Kidney epithelial cell (primary cell): ENCODE results near the gene MRS2. TPM values are rescaled to one million over a fixed set of nuclear protein-coding genes. Genes with fewer than 3 reads are reported as not detected.

Source experiments
- DNase-seq: peaks from one replicate; pipeline ENCODE4 v3.0.0-alpha.2; 2010; ENCODE audit warnings: low read depth
- H3K27me3 ChIP-seq: 2 replicates; pipeline ENCODE4 v1.6.0; 2011; ENCODE audit warnings: low read length; ENCODE audit not compliant: control insufficient read depth, insufficient read depth
- H3K36me3 ChIP-seq: 2 replicates; pipeline ENCODE4 v1.5.1; 2011; ENCODE audit warnings: low read length; ENCODE audit not compliant: control insufficient read depth, insufficient read depth
- H3K4me3 ChIP-seq: 2 replicates; pipeline ENCODE4 v1.5.1; 2011; ENCODE audit warnings: low read depth, mild to moderate bottlenecking, control low read depth, low read length
- total RNA-seq: library from RNA; depleted of rRNA; stranded (reverse); fragments of >200 nt; gene quantifications from 2 replicates; pipeline ENCODE4 v1.2.3, GENCODE V29; 2015
- TF ChIP-seq, protein P1 (sequence below): IDR thresholded peaks from 2 replicates; pipeline ENCODE4 v1.5.1; 2011; ENCODE audit warnings: mild to moderate bottlenecking, moderate library complexity, low read length, control low read depth, inconsistent platforms; ENCODE audit not compliant: insufficient read depth, poor library complexity, severe bottlenecking

MRS2 gene
- total RNA-seq, 1 donor from 2014 or later = 26.1 TPM

DNA sequence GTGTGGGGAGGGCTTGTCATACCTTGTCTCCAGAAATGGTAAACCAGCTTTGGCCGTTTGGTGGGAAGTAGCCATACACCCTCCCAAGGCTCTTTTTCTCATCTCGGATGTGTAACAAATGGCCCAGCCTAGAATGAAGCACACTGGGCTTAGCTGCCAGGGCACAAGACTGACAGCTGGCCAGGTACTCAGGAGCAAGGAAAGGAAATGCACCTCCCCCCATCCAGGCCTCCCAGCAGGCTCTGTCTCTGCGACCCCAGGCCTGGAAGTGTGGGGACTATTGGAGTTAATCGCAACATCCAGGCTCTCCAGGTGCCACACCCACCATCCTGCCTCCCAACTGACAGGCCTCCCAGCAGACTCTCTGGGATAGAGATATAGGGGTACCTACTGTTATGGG lies 43.0 kb downstream of the MRS2 start:
- no peak for DNase-seq
- no peak overlapping the region for H3K4me3 ChIP-seq
- no peaks in the 10 kb centered on the region for H3K36me3 ChIP-seq
- no peaks in the 10 kb centered on the region for H3K27me3 ChIP-seq
- TF ChIP-seq, protein P1, sequence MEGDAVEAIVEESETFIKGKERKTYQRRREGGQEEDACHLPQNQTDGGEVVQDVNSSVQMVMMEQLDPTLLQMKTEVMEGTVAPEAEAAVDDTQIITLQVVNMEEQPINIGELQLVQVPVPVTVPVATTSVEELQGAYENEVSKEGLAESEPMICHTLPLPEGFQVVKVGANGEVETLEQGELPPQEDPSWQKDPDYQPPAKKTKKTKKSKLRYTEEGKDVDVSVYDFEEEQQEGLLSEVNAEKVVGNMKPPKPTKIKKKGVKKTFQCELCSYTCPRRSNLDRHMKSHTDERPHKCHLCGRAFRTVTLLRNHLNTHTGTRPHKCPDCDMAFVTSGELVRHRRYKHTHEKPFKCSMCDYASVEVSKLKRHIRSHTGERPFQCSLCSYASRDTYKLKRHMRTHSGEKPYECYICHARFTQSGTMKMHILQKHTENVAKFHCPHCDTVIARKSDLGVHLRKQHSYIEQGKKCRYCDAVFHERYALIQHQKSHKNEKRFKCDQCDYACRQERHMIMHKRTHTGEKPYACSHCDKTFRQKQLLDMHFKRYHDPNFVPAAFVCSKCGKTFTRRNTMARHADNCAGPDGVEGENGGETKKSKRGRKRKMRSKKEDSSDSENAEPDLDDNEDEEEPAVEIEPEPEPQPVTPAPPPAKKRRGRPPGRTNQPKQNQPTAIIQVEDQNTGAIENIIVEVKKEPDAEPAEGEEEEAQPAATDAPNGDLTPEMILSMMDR = no peak

DNA sequence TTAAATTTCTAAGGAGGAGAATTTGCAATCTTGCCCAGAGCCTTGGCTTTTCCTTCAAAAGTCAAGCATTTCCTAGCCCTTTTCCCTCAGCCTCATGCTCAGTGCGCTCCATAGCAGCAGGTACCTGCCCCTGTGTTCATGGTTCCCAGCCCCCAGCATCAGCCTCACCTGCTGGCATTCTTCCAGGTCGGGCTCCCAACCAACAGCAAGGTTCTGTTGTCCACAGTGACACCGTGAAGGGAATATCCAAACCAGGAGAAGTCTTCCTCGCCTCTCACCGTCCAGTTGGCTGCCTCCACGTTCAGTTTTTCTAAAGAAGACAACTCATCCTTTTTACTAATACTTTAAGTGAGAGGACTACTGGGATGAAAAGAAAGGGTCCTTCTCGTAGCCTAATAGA lies 43.9 kb downstream of the MRS2 start:
- Histone ChIP-seq H3K4me3 (no peak overlapping the region), H3K36me3 (no peaks in the 10 kb centered on the region), H3K27me3 (no peaks in the 10 kb centered on the region)
- no peak for DNase-seq
- TF ChIP-seq, protein P1 = no peak

DNA sequence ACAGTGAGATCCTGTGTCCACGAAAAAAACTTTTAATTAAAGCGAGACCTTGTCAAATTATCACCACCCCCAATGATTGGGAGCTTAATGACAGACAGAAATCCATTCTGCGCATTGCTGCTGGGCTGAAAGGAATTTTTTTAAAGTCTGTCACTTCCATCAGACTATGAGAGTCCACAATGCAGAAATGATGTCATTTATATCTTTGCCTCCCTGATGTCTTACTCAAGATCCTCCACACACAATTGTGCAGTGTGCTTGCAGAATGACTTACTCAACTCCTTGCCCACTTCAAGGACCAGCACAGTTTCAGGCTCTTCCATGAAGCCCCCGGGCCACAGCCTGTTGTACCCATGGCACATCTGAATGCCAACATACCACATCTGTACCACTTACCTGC lies 45.7 kb downstream of the MRS2 start:
- DNase-seq = no peak
- TF ChIP-seq, protein P1 = no peak

DNA sequence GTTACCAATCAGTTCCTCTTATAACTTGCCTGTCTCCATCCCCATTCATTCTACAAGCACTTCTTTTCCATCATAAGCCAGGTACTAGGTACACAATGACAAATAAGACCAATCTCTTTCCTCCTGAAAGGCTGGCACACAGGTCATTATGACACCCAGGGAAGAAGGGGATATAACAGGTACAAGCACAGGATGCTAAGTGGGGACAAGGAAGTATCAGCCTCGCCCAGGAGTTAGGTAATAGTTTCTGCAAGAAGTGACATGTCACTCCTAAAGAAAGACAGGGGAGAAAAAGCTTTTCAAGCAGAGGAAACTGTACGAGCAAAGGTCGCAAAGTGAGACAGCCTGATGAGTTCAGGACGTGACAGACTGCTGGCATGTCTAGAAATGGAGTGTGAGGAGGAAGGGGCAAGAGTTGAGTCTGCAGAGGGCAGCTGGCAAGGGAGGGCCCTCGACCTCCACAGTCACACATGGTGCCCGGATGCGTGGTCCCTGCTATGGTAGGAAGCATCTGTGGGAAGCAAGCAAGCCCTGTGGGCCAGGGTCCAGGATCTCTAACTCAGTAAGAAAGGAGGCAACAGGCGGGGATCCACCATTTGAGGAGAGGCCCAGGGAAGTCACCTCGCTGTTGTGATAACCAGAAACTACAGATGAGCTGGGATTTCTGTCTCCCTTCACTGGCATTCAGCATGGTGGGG lies 46.2 kb downstream of the MRS2 start:
- no peak for DNase-seq
- no peaks in the 10 kb centered on the region for H3K27me3 ChIP-seq
- H3K36me3 ChIP-seq = no peaks in the 10 kb centered on the region
- TF ChIP-seq, protein P1 = no peak
- no peak overlapping the region for H3K4me3 ChIP-seq

More for the DNA sequence above, 45.7 kb downstream of the MRS2 start:
- no peaks in the 10 kb centered on the region for H3K36me3 ChIP-seq
- H3K4me3 ChIP-seq = no peak overlapping the region
- H3K27me3 ChIP-seq = no peaks in the 10 kb centered on the region

DNA sequence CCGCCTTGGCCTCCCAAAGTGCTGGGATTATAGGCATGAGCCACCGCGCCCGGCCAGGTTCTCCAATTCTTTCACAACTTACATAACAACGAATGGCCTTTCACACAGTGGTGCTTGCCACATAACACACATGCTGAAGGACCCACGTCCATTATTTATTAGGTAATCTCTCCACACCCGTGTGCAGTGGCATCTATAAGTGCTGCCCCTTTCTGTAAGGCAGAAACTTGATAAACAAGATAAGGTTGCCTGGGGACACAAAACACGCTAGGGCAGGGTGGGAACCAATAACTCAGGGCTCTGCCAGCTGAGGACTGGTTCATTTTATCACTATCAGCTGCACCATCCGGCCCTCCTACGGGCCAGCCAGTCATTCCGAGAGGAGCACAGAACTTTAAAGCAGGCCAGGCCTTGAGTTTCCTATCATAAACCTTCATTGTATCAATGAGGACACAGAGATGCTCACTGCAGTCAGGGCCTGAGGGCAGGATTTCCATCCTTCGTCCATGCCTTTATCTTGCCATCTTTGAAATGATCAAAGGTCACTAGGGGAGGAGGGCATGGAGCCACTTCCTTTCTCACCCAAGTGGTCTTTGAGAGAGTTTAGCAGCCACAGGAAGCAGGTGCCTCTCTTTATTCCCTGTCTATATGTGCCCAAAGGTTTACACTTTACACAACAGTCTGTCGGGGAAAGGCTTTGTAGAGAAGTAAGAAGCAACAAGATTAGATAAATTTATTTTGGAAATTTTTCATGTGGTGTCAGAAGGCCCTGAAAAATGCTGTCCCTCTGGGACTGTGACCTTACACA lies 49.0 kb downstream of the MRS2 start:
- no peak for DNase-seq
- H3K36me3 ChIP-seq = no peaks in the 10 kb centered on the region
- H3K4me3 ChIP-seq = no peak overlapping the region
- TF ChIP-seq, protein P1 = no peak
- H3K27me3 ChIP-seq = no peaks in the 10 kb centered on the region
